ENCODE measurements around the gene LIN9. TPM values are rescaled to one million over a fixed set of nuclear protein-coding genes. Genes with fewer than 3 reads are reported as not detected.
A peak's percentile ranks its signal among the peaks of the same experiment; 100 is the strongest.

The LIN9 gene
- total and polyA plus RNA-seq, 2 donors from 2014 or later, result 0.73 to 2.7 TPM

- Histone ChIP-seq H3K27me3 (ENCODE audit: control insufficient read depth, insufficient read depth, low read length) (no peaks in the 10 kb centered on the region), H3K4me3 (ENCODE audit: low read length in 3 of 3) (no peak overlapping the region), H3K9ac (ENCODE audit: low read length in 3 of 3) (no peak overlapping the region), H3K36me3 (ENCODE audit: control insufficient read depth in 2 of 3, insufficient read depth in 3 of 3, low read length in 3 of 3) (no peaks in the 10 kb centered on the region), H3K9me3 (ENCODE audit: control insufficient read depth in 2 of 3, insufficient read depth in 1 of 3, low read length in 3 of 3) (no peaks in the 10 kb centered on the region), H3K27ac (ENCODE audit: low read depth in 2 of 2, low read length in 2 of 2) (no peak overlapping the region), H3K4me1 (ENCODE audit: control insufficient read depth in 2 of 3, insufficient read depth in 2 of 3, low read depth in 1 of 3, low read length in 3 of 3) (no peaks in the 10 kb centered on the region)
- FAIRE-seq (no peak), DNase-seq (no peak)
- intact Hi-C loops (cut with DNase I), result no loop called here
- no peak for TF ChIP-seq CTCF (IDR thresholded peaks at IDR 0.05; ENCODE audit: borderline replicate concordance, extremely low read depth, insufficient read depth)
Measured at GRCh38 chr1:226201029-226201593, 107.9 kb downstream of the LIN9 start.

- no peaks in the 10 kb centered on the region for H3K27me3 ChIP-seq (ENCODE audit: control insufficient read depth, insufficient read depth, low read length)
- no peak for TF ChIP-seq CTCF (IDR thresholded peaks at IDR 0.05; ENCODE audit: borderline replicate concordance, extremely low read depth, insufficient read depth)
- intact Hi-C loops (cut with DNase I), result loop anchor here (5.0 kb wide), 1 partner anchor 73 kb away; no protein-coding TSS in a partner anchor
- H3K9me3 ChIP-seq (ENCODE audit: control insufficient read depth in 2 of 3, insufficient read depth in 1 of 3, low read length in 3 of 3), result no peaks in the 10 kb centered on the region
- no peak for DNase-seq
- no peak overlapping the region for H3K27ac ChIP-seq (ENCODE audit: low read depth in 2 of 2, low read length in 2 of 2)
- H3K4me1 ChIP-seq (ENCODE audit: control insufficient read depth in 2 of 3, insufficient read depth in 2 of 3, low read depth in 1 of 3, low read length in 3 of 3), result no peaks in the 10 kb centered on the region
- H3K4me3 ChIP-seq (ENCODE audit: low read length in 3 of 3), result no peak overlapping the region
- H3K36me3 ChIP-seq (ENCODE audit: control insufficient read depth in 2 of 3, insufficient read depth in 3 of 3, low read length in 3 of 3), result no peaks in the 10 kb centered on the region
- H3K9ac ChIP-seq (ENCODE audit: low read length in 3 of 3), result no peak overlapping the region
- FAIRE-seq, result no peak
Measured at GRCh38 chr1:226199971-226200370, 109.0 kb downstream of the LIN9 start.

GRCh38 chr1:226195144-226195543, 113.8 kb downstream of the LIN9 start:
- Histone ChIP-seq H3K27me3 (ENCODE audit: control insufficient read depth, insufficient read depth, low read length) (no peaks in the 10 kb centered on the region), H3K27ac (ENCODE audit: low read depth in 2 of 2, low read length in 2 of 2) (no peak overlapping the region), H3K4me3 (ENCODE audit: low read length in 3 of 3) (no peak overlapping the region), H3K4me1 (ENCODE audit: control insufficient read depth in 2 of 3, insufficient read depth in 2 of 3, low read depth in 1 of 3, low read length in 3 of 3) (no peaks in the 10 kb centered on the region), H3K9me3 (ENCODE audit: control insufficient read depth in 2 of 3, insufficient read depth in 1 of 3, low read length in 3 of 3) (no peaks in the 10 kb centered on the region), H3K36me3 (ENCODE audit: control insufficient read depth in 2 of 3, insufficient read depth in 3 of 3, low read length in 3 of 3) (no peaks in the 10 kb centered on the region), H3K9ac (ENCODE audit: low read length in 3 of 3) (no peak overlapping the region)
- intact Hi-C loops (cut with DNase I), result loop anchor here (5.0 kb wide), 1 partner anchor 68 kb away; no protein-coding TSS in a partner anchor
- no peak for TF ChIP-seq CTCF (IDR thresholded peaks at IDR 0.05; ENCODE audit: borderline replicate concordance, extremely low read depth, insufficient read depth)
- DNase-seq (no peak), FAIRE-seq (no peak)

- Histone ChIP-seq H3K36me3 (ENCODE audit: control insufficient read depth in 2 of 3, insufficient read depth in 3 of 3, low read length in 3 of 3) (no peaks in the 10 kb centered on the region), H3K9me3 (ENCODE audit: control insufficient read depth in 2 of 3, insufficient read depth in 1 of 3, low read length in 3 of 3) (no peaks in the 10 kb centered on the region), H3K9ac (ENCODE audit: low read length in 3 of 3) (peak overlapping the region in 2 of 3 donors; percentile 5 to 84), H3K27ac (ENCODE audit: low read depth in 2 of 2, low read length in 2 of 2) (no peak overlapping the region), H3K4me3 (ENCODE audit: low read length in 3 of 3) (peak overlapping the region; percentile 76 to 83 (median 81)), H3K27me3 (ENCODE audit: control insufficient read depth, insufficient read depth, low read length) (no peaks in the 10 kb centered on the region), H3K4me1 (ENCODE audit: control insufficient read depth in 2 of 3, insufficient read depth in 2 of 3, low read depth in 1 of 3, low read length in 3 of 3) (peaks cover 0 to 11% (median 6%) of the 10 kb centered on the region in 3 donors)
- FAIRE-seq (no peak), DNase-seq (no peak)
- no peak for TF ChIP-seq CTCF (IDR thresholded peaks at IDR 0.05; ENCODE audit: borderline replicate concordance, extremely low read depth, insufficient read depth)
- intact Hi-C loops (cut with DNase I), result no loop called here
Measured at GRCh38 chr1:226187380-226187779, 121.6 kb downstream of the LIN9 start.
